Retina (tissue), 1 donor: ENCODE results near the gene PXDN.
"Not testable (repeated sequence)": the region's sequence is repeated elsewhere in the genome, so short reads cannot be mapped to it uniquely, and the experiment has no call there.

Source experiments
- DNase-seq: peaks from one replicate; pipeline ENCODE4 v3.0.0-alpha.2; 2016

The PXDN gene, protein sequence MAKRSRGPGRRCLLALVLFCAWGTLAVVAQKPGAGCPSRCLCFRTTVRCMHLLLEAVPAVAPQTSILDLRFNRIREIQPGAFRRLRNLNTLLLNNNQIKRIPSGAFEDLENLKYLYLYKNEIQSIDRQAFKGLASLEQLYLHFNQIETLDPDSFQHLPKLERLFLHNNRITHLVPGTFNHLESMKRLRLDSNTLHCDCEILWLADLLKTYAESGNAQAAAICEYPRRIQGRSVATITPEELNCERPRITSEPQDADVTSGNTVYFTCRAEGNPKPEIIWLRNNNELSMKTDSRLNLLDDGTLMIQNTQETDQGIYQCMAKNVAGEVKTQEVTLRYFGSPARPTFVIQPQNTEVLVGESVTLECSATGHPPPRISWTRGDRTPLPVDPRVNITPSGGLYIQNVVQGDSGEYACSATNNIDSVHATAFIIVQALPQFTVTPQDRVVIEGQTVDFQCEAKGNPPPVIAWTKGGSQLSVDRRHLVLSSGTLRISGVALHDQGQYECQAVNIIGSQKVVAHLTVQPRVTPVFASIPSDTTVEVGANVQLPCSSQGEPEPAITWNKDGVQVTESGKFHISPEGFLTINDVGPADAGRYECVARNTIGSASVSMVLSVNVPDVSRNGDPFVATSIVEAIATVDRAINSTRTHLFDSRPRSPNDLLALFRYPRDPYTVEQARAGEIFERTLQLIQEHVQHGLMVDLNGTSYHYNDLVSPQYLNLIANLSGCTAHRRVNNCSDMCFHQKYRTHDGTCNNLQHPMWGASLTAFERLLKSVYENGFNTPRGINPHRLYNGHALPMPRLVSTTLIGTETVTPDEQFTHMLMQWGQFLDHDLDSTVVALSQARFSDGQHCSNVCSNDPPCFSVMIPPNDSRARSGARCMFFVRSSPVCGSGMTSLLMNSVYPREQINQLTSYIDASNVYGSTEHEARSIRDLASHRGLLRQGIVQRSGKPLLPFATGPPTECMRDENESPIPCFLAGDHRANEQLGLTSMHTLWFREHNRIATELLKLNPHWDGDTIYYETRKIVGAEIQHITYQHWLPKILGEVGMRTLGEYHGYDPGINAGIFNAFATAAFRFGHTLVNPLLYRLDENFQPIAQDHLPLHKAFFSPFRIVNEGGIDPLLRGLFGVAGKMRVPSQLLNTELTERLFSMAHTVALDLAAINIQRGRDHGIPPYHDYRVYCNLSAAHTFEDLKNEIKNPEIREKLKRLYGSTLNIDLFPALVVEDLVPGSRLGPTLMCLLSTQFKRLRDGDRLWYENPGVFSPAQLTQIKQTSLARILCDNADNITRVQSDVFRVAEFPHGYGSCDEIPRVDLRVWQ (N-terminal part only)

DNA sequence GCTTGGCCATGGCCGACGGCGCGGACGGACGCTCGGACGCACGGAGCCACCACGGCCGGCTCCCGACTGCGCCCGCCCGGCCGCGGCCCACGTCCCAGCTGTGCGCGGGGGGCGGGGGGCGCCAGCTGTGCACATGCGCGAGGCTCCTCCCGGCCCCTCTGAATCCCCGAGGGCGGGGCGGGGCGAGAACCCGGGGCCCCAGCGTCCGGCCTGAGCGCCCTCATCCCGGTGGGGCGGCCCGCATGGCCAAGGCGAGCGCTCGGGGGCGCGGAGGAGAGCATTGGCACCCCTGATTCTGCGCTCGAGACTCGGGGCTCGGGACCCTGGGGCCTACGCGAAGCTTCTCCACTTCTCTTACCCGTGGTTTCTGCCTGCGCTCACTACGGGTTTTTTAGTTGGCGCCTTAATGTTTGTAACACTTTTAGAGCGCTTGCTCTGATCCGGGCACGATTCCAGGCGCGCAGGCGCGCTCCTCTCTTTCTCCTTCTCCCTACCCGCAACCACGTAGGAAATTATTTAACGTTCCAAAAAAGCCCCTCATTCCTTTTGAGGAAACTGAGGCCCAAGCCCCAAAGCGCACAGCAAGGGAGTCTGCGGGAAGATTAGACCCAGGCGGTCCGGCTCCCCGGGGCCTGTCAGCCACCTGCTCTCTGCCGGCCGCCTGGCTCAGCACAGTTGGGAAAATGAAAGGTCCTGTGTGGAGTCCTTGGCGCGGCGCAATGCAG, at the start of gene PXDN:
Gene PXDN, minus strand, starts transcription at position 70 of the 725 bp plus-strand sequence. Its CDS starts 60 bp downstream, at position 10.
- DNase-seq, result peak; percentile 82

DNA sequence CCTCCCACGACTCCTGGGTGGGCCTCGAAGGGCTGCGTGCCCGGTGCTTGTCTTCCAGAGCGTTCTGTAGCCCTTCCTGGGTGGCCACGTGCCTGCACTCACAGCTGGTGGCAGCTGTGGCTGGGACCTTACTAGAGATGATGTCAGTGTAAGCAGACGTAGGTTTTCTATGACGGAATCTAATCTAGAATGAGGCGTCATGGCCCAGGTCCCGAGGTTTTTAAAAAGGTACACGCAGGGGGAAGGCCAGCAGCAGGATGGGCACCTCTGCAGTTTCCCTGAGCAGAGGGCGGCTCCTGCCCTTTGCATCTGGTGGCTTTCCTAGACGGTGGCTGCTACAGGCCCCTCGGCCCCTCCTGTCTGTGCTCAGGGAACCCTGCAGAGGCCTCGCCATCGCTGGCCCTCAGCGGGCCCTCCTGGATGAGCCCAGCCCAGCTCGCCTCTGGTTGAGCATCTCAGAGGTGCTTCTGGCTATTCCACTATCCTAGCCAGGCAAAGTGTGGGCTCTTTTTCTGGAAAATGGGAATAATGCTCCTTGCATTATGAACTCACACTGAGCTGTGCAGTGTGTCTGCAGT, 49.6 kb upstream of the PXDN start:
- DNase-seq, result no peak

DNA sequence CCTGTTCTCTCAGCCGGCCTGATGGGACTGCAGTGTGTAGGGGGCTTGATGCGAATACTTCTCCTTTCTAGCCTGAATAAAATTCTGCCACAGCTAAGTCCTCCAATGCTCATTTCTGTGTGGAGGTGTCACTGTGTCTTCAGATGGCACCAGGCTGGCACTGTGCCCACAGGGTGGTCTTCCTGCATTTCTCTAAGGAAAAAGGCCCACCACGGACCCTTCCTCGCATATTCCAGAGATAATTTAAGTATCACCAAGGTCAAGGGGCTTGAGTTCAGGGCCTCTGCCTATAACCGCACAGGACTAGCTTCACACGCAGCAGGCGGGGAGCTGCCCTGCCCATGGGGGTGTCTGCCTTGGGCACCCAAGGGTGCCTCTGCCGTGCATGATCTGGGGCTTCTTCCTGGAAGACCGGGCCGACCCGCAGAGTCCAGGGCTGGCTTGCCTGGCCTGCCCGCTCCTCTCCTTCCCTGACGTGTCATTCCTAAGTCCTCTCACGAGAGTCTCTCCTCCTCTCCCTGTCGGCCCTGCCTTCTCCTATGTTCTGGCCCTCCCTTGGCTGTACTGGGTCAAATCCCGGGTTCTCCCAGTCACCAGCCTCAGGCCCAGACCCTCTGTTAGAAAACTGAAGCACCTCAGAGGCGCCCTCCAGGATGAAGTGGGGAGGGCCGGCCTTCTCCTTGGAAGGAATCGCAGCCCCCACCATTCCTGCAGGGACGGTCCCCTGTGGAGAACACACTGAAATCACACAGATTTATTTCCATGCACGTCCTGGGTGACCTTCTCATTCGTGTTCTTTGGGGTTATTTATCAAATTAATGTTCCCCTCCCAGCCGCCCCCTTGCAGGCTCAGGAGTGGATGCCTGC, 48.9 kb upstream of the PXDN start:
- DNase-seq, result no peak

DNA sequence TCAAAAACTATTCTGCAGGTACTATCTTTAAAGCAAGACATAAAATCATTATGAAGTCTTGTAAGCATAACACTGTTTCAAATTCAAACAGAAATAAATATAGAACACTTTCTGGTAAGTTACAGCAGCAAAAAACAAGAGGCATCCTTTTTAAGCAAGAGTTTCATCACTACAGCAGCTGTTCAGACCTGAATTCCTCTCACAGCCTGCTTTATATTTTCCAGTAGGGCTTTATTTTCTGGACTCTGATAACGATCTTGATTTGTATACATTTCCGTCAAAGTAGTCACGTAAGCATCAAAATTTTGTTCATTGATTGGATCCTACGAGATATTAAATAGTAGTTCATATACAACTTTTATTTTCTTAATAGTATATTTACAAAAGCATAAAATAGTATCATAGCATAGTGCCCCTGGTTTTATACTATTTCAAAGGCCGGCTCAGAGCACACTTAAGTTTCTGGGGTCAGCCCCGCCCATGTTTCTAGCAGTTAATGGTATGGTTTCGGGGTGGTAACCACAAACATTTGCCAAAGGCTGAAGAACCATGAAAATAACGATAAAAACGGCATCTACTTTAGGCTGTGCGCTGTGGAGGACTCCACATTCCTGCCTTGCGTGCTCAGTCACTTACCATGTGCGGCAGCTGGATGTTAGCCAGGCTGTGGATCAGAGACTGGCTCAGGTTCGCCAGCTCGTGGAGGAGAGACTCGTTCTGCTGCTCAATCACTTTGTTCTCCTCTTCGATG, 47.5 kb upstream of the PXDN start:
- no peak for DNase-seq

DNA sequence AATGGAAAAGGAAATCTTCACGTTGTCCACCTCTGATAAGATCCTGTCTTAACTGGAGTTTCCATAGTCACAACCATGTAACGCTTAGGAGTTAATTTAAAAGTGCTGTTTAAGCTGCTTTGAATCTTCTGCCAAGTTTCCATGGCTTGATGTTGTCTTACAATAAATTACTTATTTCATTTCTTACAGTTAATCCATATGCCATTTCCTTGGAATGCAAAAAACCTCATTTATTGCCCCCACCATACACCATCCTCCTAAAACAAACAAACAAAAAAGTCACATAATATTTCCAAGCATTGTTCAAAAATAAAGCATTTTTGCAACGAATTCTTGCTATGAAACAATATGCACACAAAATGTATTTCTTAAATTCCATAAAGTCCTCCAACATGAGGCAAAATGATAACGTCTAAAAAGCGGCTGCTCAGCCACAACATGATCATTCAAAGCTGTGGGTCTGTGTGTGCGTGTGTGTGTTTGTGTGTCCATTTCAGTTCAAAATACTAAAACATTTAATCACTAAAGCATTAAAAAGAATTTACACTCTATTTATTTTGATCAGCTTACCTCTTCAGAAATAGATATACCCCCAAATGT, 46.8 kb upstream of the PXDN start:
- DNase-seq, result no peak

DNA sequence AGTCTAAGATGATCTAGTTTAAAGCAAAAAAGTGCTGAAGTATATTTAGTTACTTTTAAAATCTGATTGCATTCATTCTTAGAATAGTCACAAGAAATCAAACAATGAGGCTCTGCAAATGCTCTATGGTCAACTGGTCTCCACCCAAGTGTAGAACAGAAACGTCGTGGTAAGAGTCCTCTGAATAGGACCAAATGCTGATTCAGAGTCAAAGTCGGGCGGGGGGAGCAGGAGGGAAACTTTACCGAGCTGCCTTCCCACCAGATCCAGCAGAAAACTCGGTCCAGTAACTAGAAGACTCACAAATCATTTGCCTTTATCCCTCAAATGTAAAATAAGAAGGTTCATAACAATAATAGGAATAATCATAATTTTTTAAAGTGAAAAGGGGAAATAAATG, 46.2 kb upstream of the PXDN start:
- DNase-seq, result no peak

DNA sequence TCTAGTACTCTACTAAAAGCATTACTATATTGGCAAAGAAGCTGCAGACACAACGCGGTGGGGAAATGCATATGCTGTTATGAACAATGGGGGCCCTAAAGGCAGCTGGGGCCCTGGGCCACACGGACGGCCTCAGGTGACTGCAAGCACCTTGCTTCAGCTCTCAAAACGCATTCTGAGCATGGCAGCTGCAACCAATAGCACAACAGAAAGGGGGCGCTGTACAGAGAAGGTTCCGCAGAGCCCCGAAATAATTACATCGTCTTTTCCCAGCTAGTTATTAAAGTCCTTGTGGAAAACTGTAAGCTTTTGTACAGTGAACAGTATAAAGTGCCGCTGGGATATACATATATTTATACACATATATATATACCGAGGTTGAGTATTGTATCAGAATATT, 45.3 kb upstream of the PXDN start:
- DNase-seq, result no peak

DNA sequence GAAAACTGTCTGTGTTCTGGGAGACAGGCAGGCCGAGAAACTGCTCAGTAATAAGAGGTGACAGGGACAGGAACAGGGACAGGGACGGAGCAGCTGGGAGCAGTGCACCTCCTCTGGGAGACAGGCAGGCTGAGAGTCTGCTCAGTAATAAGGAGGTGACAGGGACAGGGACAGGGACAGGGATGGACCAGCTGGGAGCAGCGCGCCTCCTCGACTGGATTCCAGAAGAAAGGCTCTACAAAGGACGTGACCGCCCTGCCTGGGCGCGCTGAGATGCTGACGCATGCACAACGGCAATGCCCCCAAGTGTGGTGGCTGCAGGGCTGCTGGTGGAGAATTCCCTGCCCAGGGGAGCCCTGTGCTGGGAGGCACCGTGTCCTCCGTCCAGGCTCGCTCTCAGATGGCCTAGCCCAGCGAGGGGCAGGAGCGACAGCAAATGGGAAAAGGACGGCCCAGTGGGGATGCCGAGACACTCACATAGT, 44.2 kb upstream of the PXDN start:
- DNase-seq, result peak; percentile 56

DNA sequence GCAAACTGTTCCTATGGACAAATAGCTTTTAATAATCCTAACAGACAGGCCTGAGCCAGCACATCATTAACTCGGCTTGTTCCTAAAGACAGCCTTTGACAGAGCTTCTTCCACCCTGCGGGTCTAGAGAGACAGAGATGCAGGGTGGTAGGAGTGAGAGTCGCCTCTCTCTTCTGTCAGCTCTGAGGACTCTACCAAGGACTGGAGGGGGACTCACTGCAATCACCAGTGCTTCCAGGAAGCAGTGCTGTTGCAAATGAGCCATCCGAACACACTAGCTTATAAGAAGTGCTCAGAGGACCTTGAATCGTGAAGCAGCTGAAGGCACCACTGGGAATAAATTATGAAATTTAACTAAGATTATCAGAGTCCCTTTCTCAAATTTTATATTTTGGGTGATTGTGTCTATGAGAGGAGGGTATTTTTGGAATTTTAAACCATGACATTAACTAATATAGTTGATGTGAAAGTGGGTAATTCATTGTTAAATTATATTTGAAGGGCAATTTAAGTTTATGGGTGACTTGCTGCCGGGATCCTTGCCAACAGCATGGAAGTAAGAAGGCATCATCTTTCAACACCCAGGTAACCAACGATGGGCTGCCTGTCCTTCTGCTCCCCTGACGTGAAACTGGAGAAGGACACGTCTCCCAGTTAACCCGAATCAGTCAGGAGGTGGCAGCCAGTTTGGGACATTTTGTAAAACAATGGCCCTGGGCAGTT, 43.6 kb upstream of the PXDN start:
- DNase-seq, result no peak

DNA sequence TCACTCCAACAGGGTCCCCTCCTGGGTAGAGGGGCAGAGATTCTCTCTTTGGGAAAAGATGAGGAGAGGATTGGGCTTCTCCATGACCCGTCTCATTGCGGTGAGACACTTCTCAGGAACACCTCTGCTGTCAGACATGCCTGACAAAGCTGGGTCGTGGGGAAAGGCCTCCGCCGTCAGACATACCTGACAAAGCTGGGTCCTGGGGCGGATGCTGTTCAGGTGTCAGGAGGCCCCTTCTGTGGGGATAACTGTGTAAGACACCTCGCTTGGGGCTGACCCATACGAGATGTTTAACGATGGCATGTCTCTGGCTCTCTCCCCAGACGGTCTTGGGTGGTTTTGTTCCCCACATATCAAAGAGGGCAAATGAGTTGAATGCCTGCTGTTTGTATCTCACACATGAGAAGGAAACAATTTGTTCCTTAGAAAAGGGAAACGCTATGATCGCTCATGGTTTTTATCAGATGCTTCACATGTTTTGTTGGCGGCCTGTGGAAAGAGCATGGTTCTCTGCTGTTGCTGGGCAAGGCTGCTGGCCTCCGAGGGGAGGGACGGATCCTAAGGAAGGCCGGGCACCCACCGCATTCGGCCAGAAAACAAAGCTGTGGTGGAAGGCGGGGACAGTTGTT, 40.8 kb upstream of the PXDN start:
- DNase-seq, result no peak

DNA sequence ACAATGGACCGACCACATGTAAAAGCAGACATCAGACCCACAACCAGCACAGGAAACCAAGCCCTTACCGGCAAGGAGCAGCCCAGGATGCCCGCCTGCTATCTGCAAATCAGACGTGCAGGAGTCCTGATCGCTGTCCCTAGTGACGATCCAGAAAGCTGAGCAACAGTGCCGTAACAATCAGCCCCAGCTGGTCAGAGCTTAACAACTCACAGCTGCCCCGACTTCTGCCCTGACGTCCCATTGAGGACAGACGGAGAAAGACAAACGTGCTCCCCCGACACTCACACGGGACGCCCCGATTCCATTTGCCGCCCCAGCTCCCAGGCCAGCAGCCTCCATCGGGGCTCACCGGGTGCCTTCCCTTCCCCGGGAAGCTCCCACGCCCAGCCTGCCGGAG, 39.8 kb upstream of the PXDN start:
- DNase-seq, result no peak

DNA sequence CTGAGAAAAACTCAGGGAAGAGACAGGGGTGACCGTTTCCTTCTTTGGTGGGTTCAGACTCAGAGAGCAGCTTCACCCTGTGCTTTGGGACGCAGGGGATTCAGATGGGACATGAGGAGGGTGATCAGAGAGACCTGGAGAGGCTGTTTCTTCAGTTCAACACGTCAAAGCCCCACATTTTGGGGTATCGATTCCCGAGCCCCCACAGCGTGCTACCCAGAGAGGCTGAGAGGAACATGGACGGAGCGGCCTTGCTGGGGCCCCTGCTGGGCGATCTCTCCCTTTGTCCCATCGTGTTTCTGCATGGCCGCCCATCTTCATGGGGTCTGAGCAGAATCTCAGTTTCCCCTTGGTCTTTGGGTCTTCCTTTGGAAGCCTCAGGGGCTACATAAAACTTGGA, 38.2 kb upstream of the PXDN start:
- no peak for DNase-seq

DNA sequence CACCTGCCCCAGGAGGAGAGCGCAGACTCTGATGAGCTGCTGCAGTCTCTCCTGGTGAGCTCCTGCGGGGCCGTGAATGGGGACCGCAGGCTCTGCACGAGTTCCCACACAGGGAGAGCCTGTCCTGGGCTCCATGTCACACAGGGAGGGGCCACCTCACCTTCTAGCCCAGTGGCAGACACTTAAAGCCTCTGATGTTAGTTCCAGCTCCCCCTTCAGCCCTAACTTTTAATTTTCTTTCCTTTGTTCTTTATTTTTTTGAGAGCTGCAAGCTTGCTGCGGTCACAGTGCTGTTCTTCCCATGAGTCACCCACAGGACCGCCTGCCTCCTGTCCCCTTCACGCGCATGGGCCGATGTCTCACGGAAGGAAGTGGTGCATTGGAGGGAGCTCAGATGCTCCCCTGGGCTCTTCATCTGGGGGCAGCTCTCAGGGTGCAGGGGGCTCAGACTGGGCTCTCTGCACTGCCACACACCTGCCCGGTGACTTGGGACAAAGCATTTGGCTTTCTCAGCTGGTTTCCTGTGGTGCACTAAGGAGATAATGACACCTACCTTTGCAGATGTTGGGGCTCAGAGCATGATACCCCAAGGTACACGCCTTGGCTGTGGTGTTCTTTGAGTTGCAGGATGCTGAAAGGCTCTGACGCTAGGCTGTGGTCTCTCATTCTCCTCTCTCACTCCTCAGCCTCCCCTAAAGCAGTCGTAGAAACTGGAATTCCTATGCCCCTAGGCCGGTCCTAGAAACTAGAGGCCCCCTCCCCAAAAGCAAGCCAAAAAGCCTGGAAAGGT, 37.2 kb upstream of the PXDN start:
- no peak for DNase-seq

DNA sequence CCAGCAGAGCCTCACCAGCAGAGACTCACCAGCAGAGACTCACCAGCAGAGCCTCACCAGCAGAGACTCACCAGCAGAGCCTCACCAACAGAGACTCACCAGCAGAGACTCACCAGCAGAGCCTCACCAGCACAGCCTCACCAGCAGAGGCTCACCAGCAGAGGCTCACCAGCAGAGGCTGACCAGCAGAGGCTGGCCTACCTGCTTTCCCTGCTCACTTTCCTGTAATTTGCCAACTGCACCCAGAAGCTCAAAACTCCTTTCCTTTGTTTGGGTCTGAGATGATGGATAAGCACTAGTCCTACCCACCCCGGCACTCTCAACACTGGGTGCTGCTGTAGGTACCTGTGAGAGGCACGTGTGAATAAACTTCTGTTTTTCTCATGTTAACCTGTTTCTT, 36.4 kb upstream of the PXDN start:
- no peak for DNase-seq

DNA sequence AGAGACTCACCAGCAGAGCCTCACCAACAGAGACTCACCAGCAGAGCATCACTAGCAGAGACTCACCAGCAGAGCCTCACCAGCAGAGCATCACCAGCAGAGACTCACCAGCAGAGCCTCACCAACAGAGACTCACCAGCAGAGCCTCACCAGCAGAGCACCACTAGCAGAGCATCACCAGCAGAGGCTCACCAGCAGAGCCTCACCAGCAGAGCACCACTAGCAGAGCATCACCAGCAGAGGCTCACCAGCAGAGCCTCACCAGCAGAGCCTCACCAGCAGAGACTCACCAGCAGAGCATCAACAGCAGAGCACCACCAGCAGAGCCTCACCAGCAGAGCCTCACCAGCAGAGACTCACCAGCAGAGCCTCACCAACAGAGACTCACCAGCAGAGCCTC, 35.7 kb upstream of the PXDN start:
- DNase-seq, result not testable (repeated sequence)

DNA sequence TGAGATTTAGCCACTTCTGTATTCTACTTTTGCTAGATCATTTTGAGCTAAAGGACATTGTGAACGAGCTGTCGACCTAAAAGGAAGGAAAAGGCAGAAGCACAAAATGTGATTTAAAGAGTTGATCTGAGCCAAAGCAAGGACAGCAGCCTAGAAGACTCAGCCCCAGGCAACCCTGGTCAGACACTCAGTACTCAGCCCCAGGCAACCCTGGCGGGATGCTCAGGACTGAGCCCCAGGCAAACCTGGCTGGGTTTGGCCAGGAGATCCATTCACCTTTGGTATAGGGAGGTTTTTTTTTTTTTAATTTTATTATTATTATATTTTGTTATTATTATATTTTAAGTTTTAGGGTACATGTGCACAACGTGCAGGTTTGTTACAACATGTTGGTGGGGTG, 34.3 kb upstream of the PXDN start:
- no peak for DNase-seq

DNA sequence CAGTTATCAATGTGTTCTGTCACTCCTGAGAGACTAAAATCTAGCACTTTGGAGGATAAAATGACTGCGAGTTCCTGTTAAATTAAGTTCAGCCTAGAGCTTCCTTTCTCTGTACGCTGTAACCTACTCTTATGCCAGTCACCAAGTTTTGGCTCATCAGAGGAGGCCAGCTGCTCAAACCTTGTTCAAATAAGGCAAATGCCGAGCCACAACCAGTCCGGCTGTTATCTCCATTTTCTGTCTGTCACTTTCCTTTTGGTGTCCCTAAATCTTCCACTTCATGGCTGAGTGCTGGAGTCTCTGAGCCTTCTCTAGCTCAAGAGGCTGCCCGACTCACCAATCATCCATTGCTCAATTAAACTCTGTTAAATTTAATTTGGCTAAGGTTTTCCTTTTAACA, 33.5 kb upstream of the PXDN start:
- DNase-seq, result no peak

DNA sequence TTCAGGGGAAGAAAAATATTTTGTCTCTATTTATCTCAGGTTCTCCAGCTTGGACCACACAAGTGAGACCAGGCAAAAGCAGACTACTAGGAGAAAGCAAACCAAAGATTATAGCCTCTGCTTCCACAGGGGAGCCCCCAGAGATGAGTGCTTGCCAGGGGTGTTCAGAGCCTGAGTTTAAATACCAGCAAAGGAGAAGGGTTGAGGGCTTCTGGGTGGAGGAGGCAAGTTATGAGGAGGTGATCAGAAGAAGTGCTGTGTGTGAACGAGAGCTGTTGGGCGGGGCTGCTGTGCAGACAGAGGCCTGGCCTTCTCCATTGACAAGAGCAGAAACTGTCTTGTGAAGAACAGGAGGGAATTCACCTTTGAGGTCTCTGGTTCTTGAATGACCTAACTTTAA, 32.8 kb upstream of the PXDN start:
- no peak for DNase-seq
